ENCODE measurements around the gene GRAMD1A. TPM values are rescaled to one million over a fixed set of nuclear protein-coding genes. Genes with fewer than 3 reads are reported as not detected.
"Not testable (repeated sequence)": the region's sequence is repeated elsewhere in the genome, so short reads cannot be mapped to it uniquely, and the experiment has no call there.

The GRAMD1A gene
- total RNA-seq, 2 experiments from 2014 or later, result 221 to 229 TPM

DNA sequence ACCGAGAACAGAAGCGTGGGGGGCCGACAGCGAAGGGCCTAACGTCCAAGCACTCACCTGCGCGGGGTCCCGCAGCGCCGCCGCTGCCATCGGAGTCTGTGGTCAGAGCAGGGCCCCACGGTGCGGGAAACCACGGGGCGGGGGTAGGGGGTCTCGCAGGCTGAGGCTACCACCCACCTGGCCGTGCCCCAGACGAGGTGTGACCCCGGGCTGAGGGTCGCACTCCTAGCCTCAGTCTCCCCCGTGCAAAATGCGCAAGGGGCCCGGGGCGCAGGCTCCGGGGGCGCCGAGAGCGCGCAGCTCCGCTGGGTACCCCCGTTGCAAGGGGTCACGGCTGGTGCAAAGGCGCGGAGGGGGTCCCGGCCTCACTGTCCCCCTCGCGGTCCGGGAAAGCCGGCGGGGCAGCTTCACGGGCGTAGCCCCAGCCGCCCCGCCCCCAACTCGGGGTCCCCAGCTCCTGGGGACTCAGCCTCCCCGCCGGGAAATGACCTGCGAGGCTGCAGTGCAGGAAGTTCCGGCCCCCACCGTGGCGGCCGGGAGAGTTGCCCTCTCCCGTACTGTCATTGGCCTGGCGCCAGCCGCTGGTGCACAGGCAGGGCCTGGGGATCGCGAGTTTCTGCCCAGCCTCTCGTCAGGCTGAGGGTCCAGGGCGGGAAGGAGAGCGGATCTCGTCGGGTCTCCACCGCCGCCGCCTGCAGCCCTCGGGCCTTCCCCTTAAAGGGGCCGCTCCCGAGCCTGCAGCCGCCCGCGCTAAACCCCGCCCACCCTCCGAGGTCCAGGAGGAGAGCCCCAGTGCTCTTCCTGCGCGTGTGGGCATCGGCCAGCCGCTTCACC, 36.3 kb upstream of the GRAMD1A start, which contains the start of gene ZNF792:
ZNF792 (minus strand) TSS at position 657 of the 834 bp plus-strand sequence; CDS start at position 90, 567 bp downstream.
- Mint-ChIP-seq H3K36me3 (ENCODE audit: low read depth) (peaks cover 76% of the 10 kb centered on the region), H3K4me3 (peak within 1 kb of the TSS; percentile 96), H3K4me1 (ENCODE audit: low read depth) (peaks cover 29% of the 10 kb centered on the region), H3K27ac (peak within 1 kb of the TSS; percentile 89), H3K9me3 (peaks cover 23% of the 10 kb centered on the region), H3K27me3 (no peaks in the 10 kb centered on the region)
- peak in 13 of 14 experiments; percentile 9 to 65 (median 46) for DNase-seq
- H3K4me3 ChIP-seq (ENCODE audit: low read length), result peak within 1 kb of the TSS; percentile 93
- POLR2A ChIA-PET, result interaction anchor here (1.3 to 3.7 kb wide), 8 partner anchors 9 to 286 kb away, joined by 3 to 46 read pairs (median 6); partner anchors contain the start of genes GRAMD1A, SCGB2B2, ZNF30 and ZNF302
- CTCF ChIA-PET, result interaction anchor here (1.1 kb wide), 1 partner anchor 9 kb away, joined by 3 read pairs; no protein-coding TSS in a partner anchor
- peaks cover 36% of the 10 kb centered on the region for H3K4me1 ChIP-seq (ENCODE audit: insufficient read depth, low read length)
- no peak for TF ChIP-seq CTCF (IDR thresholded peaks at IDR 0.05)
- intact Hi-C loops (cut with DNase I, micrococcal nuclease), result loop anchor here in 1 of 2 experiments (2.0 to 5.0 kb wide), 2 partner anchors 17 to 191 kb away; partner anchors contain the start of gene ZNF599
- peak; percentile 63 for ATAC-seq (ENCODE audit: poor library complexity)
- peaks cover 34% of the 10 kb centered on the region for H3K36me3 ChIP-seq (ENCODE audit: insufficient read depth, low read length)
- H3K27ac ChIP-seq (ENCODE audit: low read depth in 1 of 2, low read length in 2 of 2), result peak within 1 kb of the TSS; percentile 46 to 57
- H3K27me3 ChIP-seq (ENCODE audit: control insufficient read depth in 1 of 2, insufficient read depth in 2 of 2, low read length in 2 of 2), result no peaks in the 10 kb centered on the region
- H3K9me3 ChIP-seq (ENCODE audit: control insufficient read depth in 1 of 2, insufficient read depth in 1 of 2, low read length in 2 of 2), result peaks cover 48 to 60% of the 10 kb centered on the region in 2 experiments

DNA sequence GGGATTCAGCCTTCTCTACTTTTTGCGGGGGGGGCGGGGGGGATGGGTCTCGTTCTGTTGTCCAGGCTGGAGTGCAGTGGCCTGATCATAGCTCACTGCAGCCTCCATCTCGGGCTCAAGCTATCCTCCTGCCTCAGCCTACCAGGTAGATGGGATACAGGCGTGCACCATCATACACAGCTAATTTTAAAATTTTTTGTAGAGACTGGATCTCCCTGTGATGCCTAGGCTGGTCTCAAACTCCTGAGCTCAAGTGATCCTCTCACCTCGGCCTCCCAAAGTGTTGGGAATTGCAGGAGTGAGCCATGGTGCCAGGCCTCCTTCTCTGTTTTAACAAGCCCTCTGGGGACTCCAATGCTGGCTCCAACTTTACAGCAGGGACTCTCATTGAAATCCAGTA, 35.5 kb upstream of the GRAMD1A start:
- Mint-ChIP-seq H3K4me1 (ENCODE audit: low read depth) (peaks cover 29% of the 10 kb centered on the region), H3K4me3 (peak overlapping the region; percentile 83), H3K27me3 (no peaks in the 10 kb centered on the region), H3K36me3 (ENCODE audit: low read depth) (peaks cover 70% of the 10 kb centered on the region), H3K27ac (peak overlapping the region; percentile 61), H3K9me3 (peaks cover 23% of the 10 kb centered on the region)
- POLR2A ChIA-PET, result interaction anchor here (1.4 to 3.7 kb wide), 3 partner anchors 33 to 49 kb away, joined by 3 to 46 read pairs (median 6); partner anchors contain the start of gene ZNF30
- no peak for TF ChIP-seq CTCF (IDR thresholded peaks at IDR 0.05)
- intact Hi-C loops (cut with DNase I, micrococcal nuclease), result loop anchor here in 1 of 2 experiments (5.0 kb wide), 1 partner anchor 192 kb away; the partner anchor contains the start of gene ZNF599
- H3K4me3 ChIP-seq (ENCODE audit: low read length), result peak overlapping the region; percentile 93
- H3K27me3 ChIP-seq (ENCODE audit: control insufficient read depth in 1 of 2, insufficient read depth in 2 of 2, low read length in 2 of 2), result no peaks in the 10 kb centered on the region
- peaks cover 26% of the 10 kb centered on the region for H3K36me3 ChIP-seq (ENCODE audit: insufficient read depth, low read length)
- no peak overlapping the region for H3K27ac ChIP-seq (ENCODE audit: low read depth in 1 of 2, low read length in 2 of 2)
- peaks cover 40 to 52% of the 10 kb centered on the region in 2 experiments for H3K9me3 ChIP-seq (ENCODE audit: control insufficient read depth in 1 of 2, insufficient read depth in 1 of 2, low read length in 2 of 2)
- peaks cover 36% of the 10 kb centered on the region for H3K4me1 ChIP-seq (ENCODE audit: insufficient read depth, low read length)
- CTCF ChIA-PET, result no interaction called here
- no peak for ATAC-seq (ENCODE audit: poor library complexity)
- no peak for DNase-seq

- POLR2A ChIA-PET; DNase-seq; CTCF ChIA-PET; H3K27me3 ChIP-seq (ENCODE audit: control insufficient read depth in 1 of 2, insufficient read depth in 2 of 2, low read length in 2 of 2); ATAC-seq (ENCODE audit: poor library complexity); H3K27me3 Mint-ChIP-seq; H3K4me3 ChIP-seq (ENCODE audit: low read length); intact Hi-C loops (cut with DNase I, micrococcal nuclease); H3K27ac ChIP-seq (ENCODE audit: low read depth in 1 of 2, low read length in 2 of 2): not testable (repeated sequence)
- H3K4me1 Mint-ChIP-seq (ENCODE audit: low read depth), result peaks cover 25% of the 10 kb centered on the region
- Histone ChIP-seq H3K36me3 (ENCODE audit: insufficient read depth, low read length) (peaks cover 17% of the 10 kb centered on the region), H3K9me3 (ENCODE audit: control insufficient read depth in 1 of 2, insufficient read depth in 1 of 2, low read length in 2 of 2) (peaks cover 31 to 46% of the 10 kb centered on the region in 2 experiments), H3K4me1 (ENCODE audit: insufficient read depth, low read length) (peaks cover 36% of the 10 kb centered on the region)
- H3K36me3 Mint-ChIP-seq (ENCODE audit: low read depth), result peaks cover 61% of the 10 kb centered on the region
- peak overlapping the region; percentile 17 for H3K27ac Mint-ChIP-seq
- H3K9me3 Mint-ChIP-seq, result peaks cover 20% of the 10 kb centered on the region
- peak overlapping the region; percentile 83 for H3K4me3 Mint-ChIP-seq
Measured at GRCh38 chr19:34965505-34965904, 34.6 kb upstream of the GRAMD1A start.

Measured in CD4-positive, alpha-beta T cell (primary cell).